HCT116 (cell line): ENCODE results near the gene ACOT8. TPM values are rescaled to one million over a fixed set of nuclear protein-coding genes. Genes with fewer than 3 reads are reported as not detected.
A peak's percentile ranks its signal among the peaks of the same experiment; 100 is the strongest.

Experiments used
- ATAC-seq: fragments of 200-7000 bp; cut with Tn5 transposase; 2 replicates; pipeline ENCODE4 v1.9.1; 2020; ENCODE audit warnings: mild to moderate bottlenecking, moderate library complexity
- BruUV-seq: library from RNA; stranded (reverse); fragments of 400-500 nt; replicated peaks from 2 replicates; lab custom pipeline; 2021; lab: Mats Ljungman, UMichigan
- CTCF ChIA-PET: fragments of 300-600 bp; sonication (Branson Sonifier 250); formaldehyde crosslinking; loops from one replicate; lab custom pipeline; 2021; ENCODE audit warnings: antibody characterized with exemption; lab: Charles Lee
- POLR2A ChIA-PET: fragments of 300-600, 350-600 bp; sonication (Branson Sonifier 250); formaldehyde crosslinking; loops from one replicate; lab custom pipeline; 2021; ENCODE audit warnings: antibody characterized with exemption; lab: Charles Lee
- RAD21 ChIA-PET, 2 experiments: fragments of 300-600 bp; sonication (Branson Sonifier 250); formaldehyde crosslinking; loops; one replicate each; lab custom pipeline; 2023; ENCODE audit warnings: low total read pairs in 2 of 2; ENCODE audit not compliant: uncharacterized antibody in 2 of 2, unreplicated experiment in 2 of 2, low non-redundant PET in 1 of 2; lab: Charles Lee
- DNase-seq: peaks from one replicate; pipeline ENCODE4 v3.0.0-alpha.2; 2010; ENCODE audit warnings: low read depth, low spot score
- H2AFZ ChIP-seq: fragments of 200-600 bp; shearing (Covaris generic), sonication (generic); 2 replicates; pipeline ENCODE4 v1.6.1; 2017; ENCODE audit warnings: low read depth, mixed run types, mixed read lengths, antibody characterized with exemption, low read length; ENCODE audit not compliant: poor library complexity, severe bottlenecking
- H3K27ac ChIP-seq: 2 replicates; pipeline ENCODE4 v1.5.1; 2012; ENCODE audit warnings: low read depth, low read length
- H3K27me3 ChIP-seq: fragments of 200-600 bp; sonication (generic); 2 replicates; pipeline ENCODE4 v1.6.1; 2016; ENCODE audit warnings: mixed run types, low read length, mixed read lengths; ENCODE audit not compliant: insufficient read depth
- H3K36me3 ChIP-seq, 2 experiments: fragments of 200-500 bp in 1 of 2; fragments of 200-600 bp in 1 of 2; sonication (Bioruptor generic) in 1 of 2; sonication (generic) in 1 of 2; 2 replicates each; pipeline versions ENCODE4 v1.5.1 to v1.6.1; 2014 to 2016; ENCODE audit warnings: low read length in 2 of 2, inconsistent platforms in 1 of 2, mixed read lengths in 1 of 2, mixed run types in 1 of 2; ENCODE audit not compliant: insufficient read depth in 2 of 2, control insufficient read depth in 1 of 2
- H3K4me1 ChIP-seq, 2 experiments: fragments of 200-600 bp in 1 of 2; sonication (generic) in 1 of 2; 2 replicates each; pipeline versions ENCODE4 v1.5.1 to v1.6.1; 2012 to 2017; ENCODE audit warnings: low read length in 2 of 2, inconsistent platforms in 1 of 2, mild to moderate bottlenecking in 1 of 2, mixed read lengths in 1 of 2, mixed run types in 1 of 2, moderate library complexity in 1 of 2; ENCODE audit not compliant: insufficient read depth in 2 of 2, control insufficient read depth in 1 of 2
- H3K4me2 ChIP-seq: fragments of 200-600 bp; sonication (generic); 2 replicates; pipeline ENCODE4 v1.6.1; 2017; ENCODE audit warnings: mixed run types, low read length, mixed read lengths
- H3K4me3 ChIP-seq, 2 experiments: fragments of 200-600 bp in 1 of 2; sonication (generic) in 1 of 2; replicated peaks in 1 of 2; 2 replicates each; pipeline ENCODE4 v1.5.1; 2011 to 2016; ENCODE audit warnings: low read length in 2 of 2, control low read depth in 1 of 2, low read depth in 1 of 2, mild to moderate bottlenecking in 1 of 2, mixed read lengths in 1 of 2, mixed run types in 1 of 2
- H3K79me2 ChIP-seq: fragments of 200-600 bp; sonication (generic); 2 replicates; pipeline ENCODE4 v1.6.1; 2017; ENCODE audit warnings: mild to moderate bottlenecking, mixed run types, low read length, moderate library complexity, mixed read lengths; ENCODE audit not compliant: insufficient read depth
- H3K9ac ChIP-seq: fragments of 200-600 bp; sonication (generic); 2 replicates; pipeline ENCODE4 v1.6.1; 2016; ENCODE audit warnings: low read length, mixed read lengths
- H3K9me2 ChIP-seq: fragments of 200-600 bp; sonication (generic), shearing (Covaris generic); 2 replicates; pipeline ENCODE4 v1.6.1; 2017; ENCODE audit warnings: mixed run types, mild to moderate bottlenecking, moderate library complexity; ENCODE audit not compliant: insufficient read depth
- H3K9me3 ChIP-seq, 2 experiments: fragments of 200-500 bp in 1 of 2; fragments of 200-600 bp in 1 of 2; sonication (Bioruptor generic) in 1 of 2; sonication (generic) in 1 of 2; 2 replicates each; pipeline ENCODE4 v1.6.1; 2014 to 2017; ENCODE audit warnings: low read length in 2 of 2, mixed read lengths in 2 of 2, inconsistent platforms in 1 of 2, low read depth in 1 of 2, mild to moderate bottlenecking in 1 of 2, mixed run types in 1 of 2, moderate library complexity in 1 of 2; ENCODE audit not compliant: control insufficient read depth in 1 of 2, insufficient read depth in 1 of 2
- H4K20me1 ChIP-seq: fragments of 200-600 bp; sonication (generic), shearing (Covaris generic); 2 replicates; pipeline ENCODE4 v1.6.1; 2017; ENCODE audit warnings: mixed run types, mild to moderate bottlenecking, moderate library complexity; ENCODE audit not compliant: insufficient read depth
- ATF3 ChIP-seq: IDR thresholded peaks from 2 replicates; pipeline ENCODE4 v1.6.1; 2012
- CBX3 ChIP-seq: IDR thresholded peaks from 2 replicates; pipeline ENCODE4 v1.6.1; 2012; ENCODE audit warnings: low read depth
- CEBPB ChIP-seq: IDR thresholded peaks from 2 replicates; pipeline ENCODE4 v1.6.1; 2012; ENCODE audit warnings: low read depth
- CTCF ChIP-seq, 3 experiments: fragments of 200-600 bp in 1 of 3; sonication (generic) in 1 of 3; IDR thresholded peaks in 2 of 3; conservative IDR thresholded peaks in 1 of 3; 2 replicates each; pipeline ENCODE4 v1.5.1; 2012 to 2017; ENCODE audit warnings: low read depth in 2 of 3, low read length in 2 of 3, antibody characterized with exemption in 1 of 3, borderline replicate concordance in 1 of 3, control low read depth in 1 of 3, mild to moderate bottlenecking in 1 of 3, mixed read lengths in 1 of 3, mixed run types in 1 of 3, moderate library complexity in 1 of 3; ENCODE audit not compliant: insufficient read depth in 1 of 3
- EGR1 ChIP-seq: IDR thresholded peaks from 2 replicates; pipeline ENCODE4 v1.6.1; 2012; ENCODE audit warnings: low read depth
- ELF1 ChIP-seq: IDR thresholded peaks from 2 replicates; pipeline ENCODE4 v1.6.1; 2012; ENCODE audit warnings: low read depth, borderline replicate concordance
- EZH2 ChIP-seq: fragments of 200-600 bp; sonication (generic); IDR thresholded peaks from 2 replicates; pipeline ENCODE4 v1.6.1; 2017; ENCODE audit warnings: antibody characterized with exemption, mixed run types
- EZH2phosphoT487 ChIP-seq: fragments of 200-600 bp; IDR thresholded peaks from 2 replicates; pipeline ENCODE4 v1.6.1; 2018; ENCODE audit warnings: antibody characterized with exemption, borderline replicate concordance
- FOSL1 ChIP-seq: IDR thresholded peaks from 2 replicates; pipeline ENCODE4 v1.6.1; 2012; ENCODE audit warnings: low read depth
- JUND ChIP-seq: IDR thresholded peaks from 2 replicates; pipeline ENCODE4 v1.6.1; 2012
- MAX ChIP-seq: IDR thresholded peaks from 2 replicates; pipeline ENCODE4 v1.6.1; 2012
- POLR2A ChIP-seq: IDR thresholded peaks from 2 replicates; pipeline ENCODE4 v1.7.0; 2011; ENCODE audit warnings: borderline replicate concordance; ENCODE audit not compliant: insufficient read depth, insufficient read length; ENCODE audit errors: extremely low read depth
- POLR2AphosphoS5 ChIP-seq: IDR thresholded peaks from 2 replicates; pipeline ENCODE4 v1.6.1; 2011; ENCODE audit warnings: mild to moderate bottlenecking, low read depth, low read length, moderate library complexity
- SIN3A ChIP-seq: IDR thresholded peaks from 2 replicates; pipeline ENCODE4 v1.6.1; 2012; ENCODE audit warnings: low read depth
- SP1 ChIP-seq: IDR thresholded peaks from 2 replicates; pipeline ENCODE4 v1.6.1; 2012; ENCODE audit warnings: low read depth
- SRF ChIP-seq: IDR thresholded peaks from 2 replicates; pipeline ENCODE4 v1.6.1; 2012; ENCODE audit warnings: low read depth
- TCF7L2 ChIP-seq: IDR thresholded peaks from 2 replicates; pipeline ENCODE4 v1.7.0; 2011; ENCODE audit warnings: borderline replicate concordance, inconsistent platforms; ENCODE audit not compliant: insufficient read depth, insufficient read length; ENCODE audit errors: extremely low read depth
- YY1 ChIP-seq: IDR thresholded peaks from 2 replicates; pipeline ENCODE4 v1.6.1; 2011; ENCODE audit warnings: low read length, low read depth, moderate library complexity, mild to moderate bottlenecking; ENCODE audit not compliant: insufficient replicate concordance; ENCODE audit errors: extremely low read depth
- ZBTB33 ChIP-seq: IDR thresholded peaks from 2 replicates; pipeline ENCODE4 v1.6.1; 2011; ENCODE audit warnings: mild to moderate bottlenecking, low read length, moderate library complexity; ENCODE audit not compliant: insufficient replicate concordance; ENCODE audit errors: extremely low read depth
- ZFX ChIP-seq: fragments of 450-650 bp; IDR thresholded peaks from 2 replicates; pipeline ENCODE4 v1.6.1; 2017
- ZNF274 ChIP-seq: fragments of 200-500 bp; sonication (Bioruptor generic); IDR thresholded peaks from 2 replicates; pipeline ENCODE4 v1.6.1; 2014; ENCODE audit warnings: mild to moderate bottlenecking, low read depth, low read length, inconsistent platforms
- intact Hi-C: fragments of 100-400 bp; cut with micrococcal nuclease; formaldehyde crosslinking; loops from 2 replicates; pipeline ENCODE4 v1.10.0; 2022
- total RNA-seq: library from RNA; stranded (reverse); gene quantifications from one replicate; pipeline ENCODE4 v1.2.1, GENCODE V29; 2021; ENCODE audit not compliant: unreplicated experiment

Gene ACOT8
- total RNA-seq, 1 experiment from 2014 or later = 12.2 TPM

GRCh38 chr20:45890985-45891983 is 34.1 kb upstream of the ACOT8 start, which contains the start of the genes CTSA and NEURL2:
Gene CTSA, plus strand, starts transcription at chr20:45891335. Its CDS starts 234 bp downstream, at chr20:45891569.
Gene NEURL2, minus strand, starts transcription at chr20:45891208. Its CDS starts 217 bp downstream, at chr20:45890991.
- Histone ChIP-seq H3K4me3 (peak within 1 kb of the TSS; percentile 83 to 93), H3K79me2 (peaks cover 4% of the 10 kb centered on the region; the same call in 1 of the 2 replicates), H3K4me1 (peaks cover 10 to 18% of the 10 kb centered on the region in 2 experiments; a peak in 3 of 4 replicates), H3K36me3 (peaks cover 6 to 21% of the 10 kb centered on the region in 2 experiments; a peak in 3 of 4 replicates), H3K4me2 (peak within 1 kb of the TSS; percentile 99), H3K9ac (peak within 1 kb of the TSS; percentile 76), H3K9me3 (no peaks in the 10 kb centered on the region), H2AFZ (peak within 1 kb of the TSS; percentile 80), H3K9me2 (no peaks in the 10 kb centered on the region), H3K27ac (peak within 1 kb of the TSS; percentile 77), H3K27me3 (no peaks in the 10 kb centered on the region), H4K20me1 (no peaks in the 10 kb centered on the region)
- ChIA-PET CTCF (interaction anchor here (1.5 kb wide), 1 partner anchor 14 kb away, joined by 4 read pairs; no protein-coding TSS in a partner anchor), POLR2A (interaction anchor here (0.9 to 1.1 kb wide), 2 partner anchors 10 to 42 kb away, joined by 3 to 4 read pairs; partner anchors contain the start of gene ZSWIM1), RAD21 (no interaction called here)
- BruUV-seq = no TSS peak
- intact Hi-C loops = no loop called here
- DNase-seq (peak; percentile 82), ATAC-seq (peak; percentile 85)
- peak; percentile 57 for TF ChIP-seq POLR2AphosphoS5
- TF ChIP-seq ELF1 = no peak; the same call in 1 of the 2 replicates
- no peak for TF ChIP-seq SP1
- no peak for TF ChIP-seq ATF3
- TF ChIP-seq ZFX = no peak
- TF ChIP-seq ZBTB33 = no peak
- TF ChIP-seq YY1 = peak; percentile 87
- TF ChIP-seq SRF = no peak
- TF ChIP-seq POLR2A = no peak
- no peak for TF ChIP-seq CTCF (IDR thresholded peaks at IDR 0.05 in 2 of 3, conservative IDR thresholded peaks at IDR 0.05 in 1 of 3; ENCODE audit: borderline replicate concordance in 1 of 3, insufficient read depth in 1 of 3, low read depth in 2 of 3, low read length in 2 of 3)
- TF ChIP-seq MAX = peak; percentile 87
- TF ChIP-seq FOSL1 = no peak
- peak; percentile 42 for TF ChIP-seq TCF7L2
- TF ChIP-seq CBX3 = no peak; the same call in none of the 2 replicates
- TF ChIP-seq CEBPB = no peak
- TF ChIP-seq EZH2phosphoT487 = no peak
- TF ChIP-seq JUND = no peak
- TF ChIP-seq ZNF274 = no peak
- no peak for TF ChIP-seq EZH2
- TF ChIP-seq EGR1 = no peak; the same call in 1 of the 2 replicates
- TF ChIP-seq SIN3A = peak; percentile 92
